Vagina (tissue), 2 donors: ENCODE measurements around the gene NTM. TPM values are rescaled to one million over a fixed set of nuclear protein-coding genes. Genes with fewer than 3 reads are reported as not detected.

Source experiments
- DNase-seq, 2 donors: peaks; one replicate each; pipeline ENCODE4 v3.0.0-alpha.2; 2017; ENCODE audit errors: extremely low spot score in 2 of 2
- H3K27ac ChIP-seq: fragments of 200-600 bp; sonication (generic); one replicate; pipeline ENCODE4 v1.5.1; 2019
- H3K27me3 ChIP-seq: fragments of 200-600 bp; sonication (generic); one replicate; pipeline ENCODE4 v1.5.1; 2019
- H3K36me3 ChIP-seq, 2 donors: fragments of 200-600 bp; sonication (generic); one replicate each; pipeline ENCODE4 v1.5.1; 2017 to 2019
- H3K4me1 ChIP-seq: fragments of 200-600 bp; sonication (generic); one replicate; pipeline ENCODE4 v1.5.1; 2019
- H3K4me3 ChIP-seq, 2 donors: fragments of 200-600 bp; sonication (generic); 1 replicate in 1 of 2; 2 replicates in 1 of 2; pipeline ENCODE4 v1.5.1; 2016 to 2019
- H3K9me3 ChIP-seq: fragments of 200-600 bp; sonication (generic); one replicate; pipeline ENCODE4 v1.5.1; 2019
- POLR2A ChIP-seq, 2 donors: fragments of 450-650 bp; IDR thresholded peaks; one replicate each; pipeline ENCODE4 v1.6.1; 2017; ENCODE audit warnings: antibody characterized with exemption in 2 of 2, mild to moderate bottlenecking in 2 of 2, moderate library complexity in 2 of 2
- POLR2AphosphoS5 ChIP-seq, 2 donors: sonication (generic); formaldehyde crosslinking; IDR thresholded peaks; one replicate each; pipeline ENCODE4 v1.9.0; 2017; ENCODE audit warnings: antibody characterized with exemption in 2 of 2, mild to moderate bottlenecking in 2 of 2, low read depth in 1 of 2; ENCODE audit not compliant: insufficient read depth in 1 of 2
- intact Hi-C: fragments of 100-400 bp; cut with DNase I; formaldehyde crosslinking; loops from one replicate; pipeline ENCODE4 v1.15.1; 2023
- total RNA-seq: library from RNA; depleted of rRNA; stranded (reverse); fragments of >200 nt; gene quantifications from one replicate; pipeline ENCODE4 v1.2.3, GENCODE V29; 2016
- TF ChIP-seq, protein P1 (sequence below), 3 experiments: fragments of 450-650 bp in 2 of 3; fragments of 200-600 bp in 1 of 3; sonication (generic) in 1 of 3; IDR thresholded peaks; one replicate each; pipeline ENCODE4 v1.5.1; 2017 to 2019; ENCODE audit warnings: antibody characterized with exemption in 3 of 3, mild to moderate bottlenecking in 2 of 3, moderate library complexity in 2 of 3

The NTM gene
- total RNA-seq, 1 donor from 2014 or later = 4.2 TPM

DNA sequence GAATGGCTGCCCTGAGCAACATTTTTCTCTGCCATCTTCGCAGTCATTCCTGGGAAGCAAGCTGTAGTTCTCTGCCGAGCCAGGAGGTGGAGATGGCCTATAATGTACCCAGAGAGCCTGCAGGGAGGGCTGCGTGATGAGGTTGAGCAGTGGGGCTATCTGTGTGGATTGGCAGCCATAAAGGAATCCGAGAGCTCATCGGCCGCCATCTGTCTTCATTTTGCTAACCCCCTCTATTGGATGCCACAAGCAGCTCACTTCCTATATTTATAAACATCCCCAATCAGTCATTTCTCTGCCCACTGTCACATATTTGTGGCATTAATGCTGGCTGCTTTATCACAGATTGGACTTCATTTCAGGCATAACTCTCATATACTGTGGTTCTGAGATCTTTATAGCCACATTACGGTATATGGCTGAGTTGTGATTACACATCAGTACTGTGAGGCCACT lies 209.5 kb downstream of the NTM start:
- DNase-seq = no peak
- Histone ChIP-seq H3K27ac (no peak overlapping the region), H3K36me3 (no peaks in the 10 kb centered on the region), H3K4me1 (no peaks in the 10 kb centered on the region), H3K27me3 (no peaks in the 10 kb centered on the region), H3K9me3 (no peaks in the 10 kb centered on the region), H3K4me3 (no peak overlapping the region)
- no peak for TF ChIP-seq POLR2AphosphoS5 (IDR thresholded peaks at IDR 0.05; ENCODE audit: insufficient read depth in 1 of 2, low read depth in 1 of 2)
- TF ChIP-seq, protein P1, sequence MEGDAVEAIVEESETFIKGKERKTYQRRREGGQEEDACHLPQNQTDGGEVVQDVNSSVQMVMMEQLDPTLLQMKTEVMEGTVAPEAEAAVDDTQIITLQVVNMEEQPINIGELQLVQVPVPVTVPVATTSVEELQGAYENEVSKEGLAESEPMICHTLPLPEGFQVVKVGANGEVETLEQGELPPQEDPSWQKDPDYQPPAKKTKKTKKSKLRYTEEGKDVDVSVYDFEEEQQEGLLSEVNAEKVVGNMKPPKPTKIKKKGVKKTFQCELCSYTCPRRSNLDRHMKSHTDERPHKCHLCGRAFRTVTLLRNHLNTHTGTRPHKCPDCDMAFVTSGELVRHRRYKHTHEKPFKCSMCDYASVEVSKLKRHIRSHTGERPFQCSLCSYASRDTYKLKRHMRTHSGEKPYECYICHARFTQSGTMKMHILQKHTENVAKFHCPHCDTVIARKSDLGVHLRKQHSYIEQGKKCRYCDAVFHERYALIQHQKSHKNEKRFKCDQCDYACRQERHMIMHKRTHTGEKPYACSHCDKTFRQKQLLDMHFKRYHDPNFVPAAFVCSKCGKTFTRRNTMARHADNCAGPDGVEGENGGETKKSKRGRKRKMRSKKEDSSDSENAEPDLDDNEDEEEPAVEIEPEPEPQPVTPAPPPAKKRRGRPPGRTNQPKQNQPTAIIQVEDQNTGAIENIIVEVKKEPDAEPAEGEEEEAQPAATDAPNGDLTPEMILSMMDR (IDR thresholded peaks at IDR 0.05) = no peak
- TF ChIP-seq POLR2A (IDR thresholded peaks at IDR 0.05) = no peak
- intact Hi-C loops = no loop called here

DNA sequence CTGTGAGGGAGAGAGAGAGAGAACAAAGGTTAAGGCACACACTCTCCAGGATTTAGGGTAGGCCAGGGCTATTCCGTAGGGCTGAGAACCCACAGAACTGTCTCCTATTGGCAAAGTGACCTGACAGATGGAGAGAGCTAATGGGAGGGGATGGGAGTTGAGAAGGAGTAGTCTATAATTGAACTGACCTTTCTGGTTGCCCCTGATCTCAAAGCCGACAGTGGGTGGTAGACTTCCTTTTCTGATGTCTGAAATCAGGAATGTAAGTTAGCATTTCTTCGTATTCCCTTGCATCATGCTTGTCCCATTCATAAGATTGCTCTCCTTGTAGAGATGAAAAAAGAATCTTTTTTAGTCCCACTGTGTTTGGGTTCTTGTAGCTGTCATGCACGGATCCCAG lies 210.1 kb downstream of the NTM start:
- intact Hi-C loops = no loop called here
- H3K4me1 ChIP-seq = no peaks in the 10 kb centered on the region
- no peak overlapping the region for H3K27ac ChIP-seq
- H3K27me3 ChIP-seq = no peaks in the 10 kb centered on the region
- H3K9me3 ChIP-seq = no peaks in the 10 kb centered on the region
- no peak overlapping the region for H3K4me3 ChIP-seq
- H3K36me3 ChIP-seq = no peaks in the 10 kb centered on the region
- no peak for TF ChIP-seq POLR2A (IDR thresholded peaks at IDR 0.05)
- TF ChIP-seq, protein P1 (IDR thresholded peaks at IDR 0.05) = no peak
- TF ChIP-seq POLR2AphosphoS5 (IDR thresholded peaks at IDR 0.05; ENCODE audit: insufficient read depth in 1 of 2, low read depth in 1 of 2) = no peak
- DNase-seq = no peak

GRCh38 chr11:131581046-131581445 lies 210.6 kb downstream of the NTM start:
- H3K36me3 ChIP-seq = no peaks in the 10 kb centered on the region
- no peak overlapping the region for H3K4me3 ChIP-seq
- no peaks in the 10 kb centered on the region for H3K4me1 ChIP-seq
- TF ChIP-seq POLR2A (IDR thresholded peaks at IDR 0.05) = no peak
- intact Hi-C loops = no loop called here
- no peaks in the 10 kb centered on the region for H3K27me3 ChIP-seq
- H3K9me3 ChIP-seq = no peaks in the 10 kb centered on the region
- DNase-seq = no peak
- H3K27ac ChIP-seq = no peak overlapping the region

DNA sequence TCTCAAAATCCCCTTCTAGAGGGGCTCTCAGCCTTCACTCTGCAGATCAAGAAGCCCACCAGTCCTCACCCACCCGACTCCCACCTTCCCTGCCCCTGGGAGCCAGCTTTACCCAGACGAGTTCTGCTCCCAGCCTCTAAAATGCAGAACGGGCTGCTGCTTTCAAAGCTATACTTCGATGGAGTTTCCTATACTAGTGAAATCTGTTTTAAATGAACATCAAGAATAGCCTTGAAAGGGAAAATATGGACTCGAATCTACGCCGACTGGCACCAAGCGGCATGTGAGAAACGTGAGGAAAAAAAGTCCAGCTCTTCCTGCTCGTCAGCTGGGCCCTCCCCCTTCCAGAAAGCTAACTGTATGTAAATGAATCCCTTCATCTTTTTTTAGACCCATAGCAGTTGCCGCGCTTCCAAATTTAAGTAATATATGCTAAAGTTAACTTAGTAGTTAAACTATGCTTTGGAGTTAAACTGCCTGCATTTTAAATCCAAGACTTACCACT lies 211.7 kb downstream of the NTM start:
- DNase-seq = no peak
- TF ChIP-seq, protein P1 (IDR thresholded peaks at IDR 0.05) = no peak
- TF ChIP-seq POLR2AphosphoS5 (IDR thresholded peaks at IDR 0.05; ENCODE audit: insufficient read depth in 1 of 2, low read depth in 1 of 2) = no peak
- TF ChIP-seq POLR2A (IDR thresholded peaks at IDR 0.05) = no peak
- Histone ChIP-seq H3K4me3 (no peak overlapping the region), H3K27ac (no peak overlapping the region), H3K4me1 (no peaks in the 10 kb centered on the region), H3K9me3 (no peaks in the 10 kb centered on the region), H3K36me3 (no peaks in the 10 kb centered on the region), H3K27me3 (no peaks in the 10 kb centered on the region)
- intact Hi-C loops = no loop called here

- no peaks in the 10 kb centered on the region for H3K9me3 ChIP-seq
- no peaks in the 10 kb centered on the region for H3K4me1 ChIP-seq
- intact Hi-C loops = no loop called here
- no peak overlapping the region for H3K4me3 ChIP-seq
- H3K36me3 ChIP-seq = no peaks in the 10 kb centered on the region
- no peak overlapping the region for H3K27ac ChIP-seq
- DNase-seq = no peak
- TF ChIP-seq POLR2A (IDR thresholded peaks at IDR 0.05) = no peak
- no peaks in the 10 kb centered on the region for H3K27me3 ChIP-seq
Measured at GRCh38 chr11:131583421-131583820, 213.0 kb downstream of the NTM start.

- Histone ChIP-seq H3K27me3 (no peaks in the 10 kb centered on the region), H3K27ac (no peak overlapping the region), H3K36me3 (no peaks in the 10 kb centered on the region), H3K4me3 (no peak overlapping the region), H3K4me1 (no peaks in the 10 kb centered on the region), H3K9me3 (no peaks in the 10 kb centered on the region)
- TF ChIP-seq POLR2AphosphoS5 (IDR thresholded peaks at IDR 0.05; ENCODE audit: insufficient read depth in 1 of 2, low read depth in 1 of 2) (no peak), POLR2A (IDR thresholded peaks at IDR 0.05) (no peak)
- TF ChIP-seq, protein P1 (IDR thresholded peaks at IDR 0.05) = no peak
- intact Hi-C loops = no loop called here
- DNase-seq = no peak
Measured at GRCh38 chr11:131583938-131584337, 213.5 kb downstream of the NTM start.
